OCI-LY7 (cell line): ENCODE measurements around the gene ZSCAN32. TPM values are rescaled to one million over a fixed set of nuclear protein-coding genes. Genes with fewer than 3 reads are reported as not detected.

Experiments used
- BruUV-seq: library from RNA; stranded (reverse); fragments of 400-500 nt; replicated peaks from 2 replicates; lab custom pipeline; 2021; lab: Mats Ljungman, UMichigan
- CTCF ChIA-PET: fragments of 300-600 bp; sonication (Branson Sonifier 250); formaldehyde crosslinking; loops from one replicate; lab custom pipeline; 2022; ENCODE audit warnings: antibody characterized with exemption; ENCODE audit not compliant: unreplicated experiment; lab: Charles Lee
- POLR2A ChIA-PET: fragments of 300-600 bp; sonication (Branson Sonifier 250); formaldehyde crosslinking; loops from one replicate; lab custom pipeline; 2022; ENCODE audit warnings: antibody characterized with exemption; lab: Charles Lee
- DNase-seq: peaks from one replicate; pipeline ENCODE4 v3.0.0-alpha.2; 2015; ENCODE audit warnings: low spot score
- H2AFZ ChIP-seq: fragments of 200-600 bp; sonication (generic), shearing (Covaris generic); 2 replicates; pipeline ENCODE4 v1.6.1; 2014; ENCODE audit warnings: mild to moderate bottlenecking, antibody characterized with exemption, low read length, moderate library complexity
- H3K27ac ChIP-seq: fragments of 200-600 bp; sonication (generic); 2 replicates; pipeline ENCODE4 v1.5.1; 2014; ENCODE audit warnings: mixed run types, low read depth, mild to moderate bottlenecking, moderate library complexity, low read length, inconsistent platforms; ENCODE audit not compliant: poor library complexity, severe bottlenecking
- H3K36me3 ChIP-seq: fragments of 200-600 bp; sonication (generic); 2 replicates; pipeline ENCODE4 v1.6.1; 2014; ENCODE audit warnings: mild to moderate bottlenecking, antibody characterized with exemption, low read length, moderate library complexity, mixed read lengths; ENCODE audit not compliant: insufficient read depth
- H3K4me1 ChIP-seq: fragments of 200-600 bp; sonication (generic); 2 replicates; pipeline ENCODE4 v1.5.1; 2014; ENCODE audit warnings: mild to moderate bottlenecking, low read length; ENCODE audit not compliant: insufficient read depth, poor library complexity, severe bottlenecking
- H3K4me2 ChIP-seq: fragments of 200-600 bp; sonication (generic); 2 replicates; pipeline ENCODE4 v1.6.1; 2014; ENCODE audit warnings: mild to moderate bottlenecking, low read length
- H3K4me3 ChIP-seq: fragments of 200-600 bp; sonication (generic); 2 replicates; pipeline ENCODE4 v1.5.1; 2014; ENCODE audit warnings: mild to moderate bottlenecking, low read depth, low read length; ENCODE audit not compliant: poor library complexity, severe bottlenecking
- H3K79me2 ChIP-seq: fragments of 200-600 bp; sonication (generic); 2 replicates; pipeline ENCODE4 v1.6.1; 2016; ENCODE audit warnings: low read depth, mild to moderate bottlenecking, low read length, moderate library complexity, mixed read lengths; ENCODE audit not compliant: insufficient read depth
- H3K9me2 ChIP-seq: fragments of 200-600 bp; sonication (generic); 2 replicates; pipeline ENCODE4 v1.6.1; 2016; ENCODE audit warnings: mild to moderate bottlenecking, low read length, mixed read lengths; ENCODE audit not compliant: insufficient read depth
- H3K9me3 ChIP-seq: fragments of 200-600 bp; sonication (generic); 2 replicates; pipeline ENCODE4 v1.6.1; 2014; ENCODE audit warnings: mild to moderate bottlenecking, mixed run types, low read length, mixed read lengths
- H4K20me1 ChIP-seq: fragments of 200-600 bp; sonication (generic); 2 replicates; pipeline ENCODE4 v1.6.1; 2014; ENCODE audit warnings: mild to moderate bottlenecking, antibody characterized with exemption, low read length, moderate library complexity, mixed read lengths; ENCODE audit not compliant: insufficient read depth
- EZH2phosphoT487 ChIP-seq: fragments of 200-600 bp; sonication (generic); IDR thresholded peaks from 2 replicates; pipeline ENCODE4 v1.6.1; 2018; ENCODE audit warnings: low read depth, borderline replicate concordance, mild to moderate bottlenecking, mixed run types, antibody characterized with exemption, low read length, moderate library complexity, mixed read lengths
- intact Hi-C: fragments of 100-400 bp; cut with micrococcal nuclease; formaldehyde crosslinking; loops from one replicate; pipeline ENCODE4 v1.10.0; 2022; ENCODE audit not compliant: unreplicated experiment
- total RNA-seq, 2 experiments: library from RNA; depleted of rRNA in 1 of 2; stranded (reverse); fragments of >200 nt in 1 of 2; shearing (Covaris generic) in 1 of 2; gene quantifications; 2 replicates each; pipeline ENCODE4 v1.2.3, GENCODE V29; 2014 to 2022
- TF ChIP-seq, protein P1 (sequence below): fragments of 200-600 bp; sonication (generic); conservative IDR thresholded peaks from 2 replicates; pipeline ENCODE4 v1.5.1; 2014; ENCODE audit warnings: mild to moderate bottlenecking, antibody characterized with exemption, low read length, moderate library complexity, mixed read lengths

ZSCAN32 gene
- total RNA-seq, 2 experiments from 2014 or later, result 17.0 to 19.4 TPM

DNA sequence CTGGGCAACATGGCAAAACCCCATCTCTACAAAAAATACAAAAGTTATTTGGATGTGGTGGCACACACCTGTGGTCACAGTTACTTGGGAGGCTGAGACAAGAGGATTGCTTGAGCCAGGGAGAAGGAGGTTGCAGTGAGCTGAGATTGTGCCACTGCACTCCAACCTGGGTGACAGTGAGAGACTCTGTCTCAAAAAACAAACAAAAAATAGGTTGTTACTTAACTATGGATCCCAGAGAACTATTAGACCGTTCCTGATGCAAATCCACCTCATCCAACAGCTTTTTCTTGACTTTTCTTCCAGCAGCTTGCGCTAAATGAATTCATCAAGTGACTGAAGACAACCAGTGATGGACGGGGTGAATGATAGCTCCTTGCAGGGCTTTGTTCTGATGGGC is 45.2 kb downstream of the ZSCAN32 start, which contains the start of gene OR2C1:
Gene OR2C1 (plus strand): TSS at position 301 of the 400 bp plus-strand sequence. CDS start 52 bp downstream, at position 353.
- POLR2A ChIA-PET, result interaction anchor here (1.4 kb wide), 1 partner anchor 8 kb away, joined by 3 read pairs; no protein-coding TSS in a partner anchor
- TF ChIP-seq, protein P1, sequence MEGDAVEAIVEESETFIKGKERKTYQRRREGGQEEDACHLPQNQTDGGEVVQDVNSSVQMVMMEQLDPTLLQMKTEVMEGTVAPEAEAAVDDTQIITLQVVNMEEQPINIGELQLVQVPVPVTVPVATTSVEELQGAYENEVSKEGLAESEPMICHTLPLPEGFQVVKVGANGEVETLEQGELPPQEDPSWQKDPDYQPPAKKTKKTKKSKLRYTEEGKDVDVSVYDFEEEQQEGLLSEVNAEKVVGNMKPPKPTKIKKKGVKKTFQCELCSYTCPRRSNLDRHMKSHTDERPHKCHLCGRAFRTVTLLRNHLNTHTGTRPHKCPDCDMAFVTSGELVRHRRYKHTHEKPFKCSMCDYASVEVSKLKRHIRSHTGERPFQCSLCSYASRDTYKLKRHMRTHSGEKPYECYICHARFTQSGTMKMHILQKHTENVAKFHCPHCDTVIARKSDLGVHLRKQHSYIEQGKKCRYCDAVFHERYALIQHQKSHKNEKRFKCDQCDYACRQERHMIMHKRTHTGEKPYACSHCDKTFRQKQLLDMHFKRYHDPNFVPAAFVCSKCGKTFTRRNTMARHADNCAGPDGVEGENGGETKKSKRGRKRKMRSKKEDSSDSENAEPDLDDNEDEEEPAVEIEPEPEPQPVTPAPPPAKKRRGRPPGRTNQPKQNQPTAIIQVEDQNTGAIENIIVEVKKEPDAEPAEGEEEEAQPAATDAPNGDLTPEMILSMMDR, result no peak
- TF ChIP-seq EZH2phosphoT487, result no peak
- H3K4me1 ChIP-seq, result peaks cover 14% of the 10 kb centered on the region
- no peaks in the 10 kb centered on the region for H4K20me1 ChIP-seq
- H2AFZ ChIP-seq, result no peak within 1 kb of the TSS
- BruUV-seq, result no TSS peak
- CTCF ChIA-PET, result no interaction called here
- H3K4me2 ChIP-seq, result no peak within 1 kb of the TSS
- intact Hi-C loops, result no loop called here
- no peaks in the 10 kb centered on the region for H3K79me2 ChIP-seq
- H3K9me3 ChIP-seq, result no peaks in the 10 kb centered on the region
- H3K36me3 ChIP-seq, result no peaks in the 10 kb centered on the region
- no peaks in the 10 kb centered on the region for H3K9me2 ChIP-seq
- H3K27ac ChIP-seq, result no peak within 1 kb of the TSS
- no peak within 1 kb of the TSS for H3K4me3 ChIP-seq
- DNase-seq, result no peak

DNA sequence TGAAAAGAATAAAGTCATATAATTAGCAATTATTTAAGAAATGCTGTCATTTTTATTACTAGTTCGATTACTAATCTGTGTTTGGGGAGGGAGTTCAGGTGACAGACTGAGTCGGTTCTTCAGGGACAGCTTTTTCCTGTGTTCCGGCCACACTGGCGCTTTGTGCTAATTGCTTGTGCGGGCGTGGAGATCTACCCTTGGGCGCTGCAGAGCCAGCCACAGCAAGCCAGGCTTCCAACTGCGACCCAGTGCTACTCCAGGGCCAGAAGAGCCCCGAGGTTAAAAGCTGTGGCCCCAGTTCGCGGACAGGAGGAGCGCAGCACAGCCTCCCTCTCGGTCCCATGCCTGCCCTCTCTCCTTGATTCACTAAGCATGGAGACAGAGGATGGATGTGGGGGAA is 51.6 kb downstream of the ZSCAN32 start:
- H3K4me3 ChIP-seq, result peak overlapping the region; percentile 33
- TF ChIP-seq, protein P1, result no peak
- no peak for TF ChIP-seq EZH2phosphoT487
- no peaks in the 10 kb centered on the region for H3K9me3 ChIP-seq
- no peaks in the 10 kb centered on the region for H3K9me2 ChIP-seq
- H2AFZ ChIP-seq, result peak overlapping the region; percentile 14; the same call in 1 of the 2 replicates
- H3K36me3 ChIP-seq, result no peaks in the 10 kb centered on the region
- CTCF ChIA-PET, result no interaction called here
- POLR2A ChIA-PET, result interaction anchor here (0.8 kb wide), 1 partner anchor 347 kb away, joined by 3 read pairs; no protein-coding TSS in a partner anchor
- H3K4me2 ChIP-seq, result peak overlapping the region; percentile 61
- TSS peak; percentile 73 for BruUV-seq
- peak overlapping the region; percentile 98 for H3K27ac ChIP-seq
- DNase-seq, result no peak
- intact Hi-C loops, result loop anchor here (2.0 kb wide), 1 partner anchor 52 kb away; the partner anchor contains the start of genes ZNF174 and ZSCAN32
- H4K20me1 ChIP-seq, result no peaks in the 10 kb centered on the region
- H3K4me1 ChIP-seq, result peaks cover 53% of the 10 kb centered on the region
- no peaks in the 10 kb centered on the region for H3K79me2 ChIP-seq

DNA sequence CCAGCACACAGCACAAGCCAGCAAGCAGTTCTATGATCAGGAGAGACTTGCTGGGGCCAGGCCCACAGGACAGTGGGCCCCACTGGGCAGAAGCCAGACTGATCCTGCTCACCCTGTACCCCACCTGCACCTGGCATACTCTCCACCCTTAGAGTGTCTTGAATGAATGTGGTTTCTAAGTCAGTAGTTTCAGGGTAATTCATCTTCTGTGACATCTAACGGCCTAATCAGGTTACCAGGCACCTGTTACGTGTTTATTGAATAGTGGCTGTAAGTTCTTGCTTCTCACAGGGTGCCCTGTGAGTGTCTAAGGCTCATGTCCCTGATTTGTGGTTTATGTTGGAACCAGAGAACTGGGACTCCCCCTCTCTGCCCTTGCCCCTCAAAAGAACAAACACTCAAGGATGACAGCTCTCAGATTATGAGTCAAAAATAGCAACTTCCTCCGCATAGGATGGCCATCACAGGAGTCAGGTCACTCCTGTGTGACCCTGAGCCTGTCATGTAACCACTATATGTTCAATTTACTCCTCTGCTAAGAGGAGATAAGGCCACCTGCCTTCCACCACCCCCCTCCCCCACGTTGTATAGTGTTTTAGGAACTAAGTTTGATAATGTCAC is 52.1 kb downstream of the ZSCAN32 start:
- no TSS peak for BruUV-seq
- POLR2A ChIA-PET, result interaction anchor here (0.8 kb wide), 1 partner anchor 347 kb away, joined by 3 read pairs; no protein-coding TSS in a partner anchor

More for the DNA sequence above, 52.1 kb downstream of the ZSCAN32 start:
- Histone ChIP-seq H3K27ac (peak overlapping the region; percentile 98), H3K4me1 (peaks cover 53% of the 10 kb centered on the region), H3K4me3 (peak overlapping the region; percentile 33), H3K79me2 (no peaks in the 10 kb centered on the region), H3K9me3 (no peaks in the 10 kb centered on the region), H2AFZ (peak overlapping the region; percentile 14; the same call in 1 of the 2 replicates), H4K20me1 (no peaks in the 10 kb centered on the region), H3K9me2 (no peaks in the 10 kb centered on the region), H3K4me2 (peak overlapping the region; percentile 61), H3K36me3 (no peaks in the 10 kb centered on the region)
- CTCF ChIA-PET, result no interaction called here
- TF ChIP-seq, protein P1, result no peak
- TF ChIP-seq EZH2phosphoT487, result no peak
- peak; percentile 92 for DNase-seq
- intact Hi-C loops, result loop anchor here (1.0 to 2.0 kb wide), 2 partner anchors 52 to 65 kb away; partner anchors contain the start of genes ZNF174, ZNF263 and ZSCAN32
